ENCODE measurements around the gene RPL11.
"Not testable (repeated sequence)": the region's sequence is repeated elsewhere in the genome, so short reads cannot be mapped to it uniquely, and the experiment has no call there.

RPL11 gene

DNA sequence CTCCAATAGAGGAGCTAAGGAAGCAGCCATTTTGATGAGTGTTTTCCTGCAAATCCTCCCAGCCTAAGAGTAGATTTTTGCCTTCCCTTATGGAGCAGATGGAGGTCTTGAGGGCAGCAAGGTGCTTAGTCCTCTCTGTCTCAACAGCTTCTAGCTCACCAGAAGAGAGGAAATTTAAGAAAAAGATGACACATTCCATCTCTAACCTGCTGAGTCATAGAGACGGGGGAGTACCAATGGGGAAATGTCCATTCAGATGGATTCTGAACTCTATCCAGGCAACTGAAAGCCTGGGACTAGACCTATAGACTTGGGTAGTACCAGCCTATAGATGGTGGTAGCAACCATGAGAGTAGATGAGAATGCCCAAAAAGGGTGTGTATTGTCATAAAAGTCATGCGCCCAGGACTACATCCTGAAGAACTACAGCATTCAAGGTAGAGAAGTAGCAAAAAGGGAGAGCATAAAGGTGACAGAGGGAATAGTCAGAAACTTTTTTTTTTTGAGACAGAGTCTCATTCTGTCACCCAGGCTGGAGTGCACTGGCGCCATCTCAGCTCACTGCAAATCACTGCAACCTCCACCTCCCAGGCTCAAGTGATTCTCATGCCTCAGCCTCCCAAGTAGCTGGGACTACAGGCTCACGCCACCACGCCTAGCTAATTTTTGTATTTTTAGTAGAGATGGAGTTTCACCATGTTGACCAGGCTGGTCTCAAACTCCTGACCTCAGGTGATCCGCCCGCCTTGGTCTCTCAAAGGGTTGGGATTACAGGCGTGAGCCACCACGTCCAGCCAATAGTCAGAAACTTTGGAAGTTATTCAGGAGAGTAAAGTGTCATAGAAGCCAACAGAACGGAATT, 41.0 kb downstream of the RPL11 start:
- no peak for DNase-seq (ENCODE audit: low spot score)

GRCh38 chr1:23733281-23733680, 41.7 kb downstream of the RPL11 start:
- DNase-seq (ENCODE audit: low spot score): not testable (repeated sequence)

- DNase-seq (ENCODE audit: low spot score): no peak
Measured at GRCh38 chr1:23736437-23737134, 45.0 kb downstream of the RPL11 start.

- DNase-seq (ENCODE audit: low spot score): no peak
Measured at GRCh38 chr1:23741609-23742008, 50.0 kb downstream of the RPL11 start.

DNA sequence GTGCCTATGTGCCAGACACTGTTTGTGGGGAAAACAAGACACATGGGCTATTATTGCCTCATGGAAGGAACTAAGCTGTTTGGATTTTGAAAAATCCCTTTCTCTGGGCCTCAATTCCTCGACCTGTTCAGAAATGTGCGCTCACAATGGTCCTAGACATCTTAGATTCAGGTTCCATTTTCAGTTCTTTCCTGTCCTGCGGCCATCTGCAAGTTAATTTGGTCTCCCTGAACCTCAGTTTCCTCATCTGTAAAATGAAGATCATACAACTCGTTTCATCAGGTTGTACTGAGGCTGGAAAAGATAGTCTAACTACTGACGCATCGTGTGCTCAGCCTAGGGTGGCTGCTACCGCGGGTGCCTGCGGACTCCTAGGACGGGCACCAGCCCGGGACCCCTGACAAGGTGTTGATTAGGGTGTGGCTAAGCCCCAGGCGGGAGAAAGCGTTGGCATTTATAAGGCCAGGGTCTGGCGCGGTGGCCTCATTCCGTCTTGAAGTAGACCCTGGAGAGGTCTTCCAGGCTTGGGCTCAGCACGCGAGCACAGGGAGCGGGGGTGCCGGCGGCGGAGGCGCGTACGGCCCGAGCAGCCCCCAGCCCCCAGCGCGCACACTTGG, 51.2 kb downstream of the RPL11 start:
- DNase-seq (ENCODE audit: low spot score): no peak

DNA sequence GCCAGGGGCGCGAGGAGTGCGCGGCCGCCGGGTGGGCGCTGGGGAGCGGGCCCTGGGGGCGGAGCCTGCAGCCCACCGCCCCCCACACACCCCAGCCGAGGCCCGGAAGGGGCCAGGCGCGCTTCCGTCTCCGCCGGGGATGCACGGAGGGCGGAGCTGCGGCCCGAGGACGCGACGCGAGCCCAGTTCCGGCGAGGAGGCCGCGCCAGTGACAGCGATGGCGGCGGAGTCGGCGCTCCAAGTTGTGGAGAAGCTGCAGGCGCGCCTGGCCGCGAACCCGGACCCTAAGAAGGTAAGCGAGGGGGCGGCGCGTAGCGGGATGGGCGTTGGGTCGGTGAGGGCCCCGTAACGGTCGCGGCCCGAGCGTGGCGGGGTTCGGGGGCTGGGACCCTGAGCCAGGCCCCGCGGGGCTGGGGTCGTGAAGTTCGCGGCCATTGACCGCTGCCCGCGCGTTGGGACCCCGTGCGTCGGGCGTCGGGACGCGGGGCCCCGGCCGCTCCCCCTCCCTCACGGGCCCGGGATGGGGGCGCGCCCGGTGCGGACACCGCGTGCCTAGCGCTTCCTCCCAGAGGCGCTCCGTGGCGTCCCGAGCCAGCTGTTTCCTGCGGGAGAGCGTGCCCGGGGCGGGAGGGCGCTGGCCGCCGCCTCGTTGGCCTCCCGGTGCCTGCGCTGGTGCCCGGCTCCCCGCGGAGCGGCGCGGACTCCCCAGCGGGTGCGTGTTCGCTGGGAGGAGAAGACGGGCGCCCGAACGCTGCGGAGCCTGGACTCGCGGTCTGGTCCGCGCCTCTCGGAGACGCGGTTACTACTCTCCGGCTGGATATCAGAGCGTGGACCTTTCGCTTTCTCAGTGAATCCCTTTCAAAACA, 51.9 kb downstream of the RPL11 start, which contains the start of gene ELOA:
TSS of gene ELOA (plus strand) at position 185 of the 866 bp plus-strand sequence. CDS start at position 218, 33 bp downstream.
- peak; percentile 88 for DNase-seq (ENCODE audit: low spot score)

GRCh38 chr1:23745515-23745914, 53.9 kb downstream of the RPL11 start:
- peak; percentile 76 for DNase-seq (ENCODE audit: low spot score)

Data from HuH-7 (cell line).